ENCODE measurements around the gene OAS2.

GRCh38 chr12:112961074-112961473 lies 17.2 kb upstream of the OAS2 start:
- TF ChIP-seq CTCF (IDR thresholded peaks at IDR 0.05; ENCODE audit: insufficient read depth, low read length, poor library complexity, severe bottlenecking): no peak
- TF ChIP-seq EZH2phosphoT487 (conservative IDR thresholded peaks at IDR 0.05; ENCODE audit: low read length): no peak

Data from SU-DHL-6 (cell line).